GM12878 (cell line): ENCODE results near the gene DSTN. TPM values are rescaled to one million over a fixed set of nuclear protein-coding genes. Genes with fewer than 3 reads are reported as not detected.

Experiments used
- ATAC-seq: fragments of 200-7000 bp; cut with Tn5 transposase; 3 replicates; pipeline ENCODE4 v1.9.1; 2020; ENCODE audit warnings: mild to moderate bottlenecking, moderate library complexity
- BruUV-seq: library from RNA; stranded (reverse); fragments of 400-500 nt; replicated peaks from 2 replicates; lab custom pipeline; 2021; lab: Mats Ljungman, UMichigan
- CTCF ChIA-PET: fragments of 300-600 bp; sonication (Branson Sonifier 250); formaldehyde crosslinking; extraction: SDS; loops from one replicate; lab custom pipeline; 2021; ENCODE audit warnings: inconsistent platforms; lab: Yijun Ruan, JAX
- POLR2A ChIA-PET: fragments of 350-600 bp; formaldehyde crosslinking; extraction: SDS; loops from one replicate; lab custom pipeline; 2021; ENCODE audit warnings: inconsistent platforms; lab: Charles Lee
- RAD21 ChIA-PET: fragments of 300-600 bp; sonication (Branson Sonifier 250); formaldehyde crosslinking; loops from one replicate; lab custom pipeline; 2023; ENCODE audit warnings: antibody characterized with exemption; ENCODE audit not compliant: unreplicated experiment; lab: Charles Lee
- SMC1A ChIA-PET: fragments of 300-600 bp; sonication (Branson Sonifier 250); formaldehyde crosslinking; loops from one replicate; lab custom pipeline; 2023; ENCODE audit not compliant: unreplicated experiment, uncharacterized antibody; lab: Charles Lee
- DNase-seq: peaks from one replicate; pipeline ENCODE4 v3.0.0-alpha.2; 2011; ENCODE audit warnings: low read depth, low spot score
- FAIRE-seq: peaks from 3 replicates; lab custom pipeline; 2011; peaks lifted over from hg19 to GRCh38; lab: Jason Lieb, UNC
- H2AFZ ChIP-seq: 2 replicates; pipeline ENCODE4 v1.6.0; 2011; ENCODE audit warnings: low read depth, low read length, control low read depth; ENCODE audit not compliant: control insufficient read depth
- H3K27ac ChIP-seq: 2 replicates; pipeline ENCODE4 v1.5.1; 2011; ENCODE audit warnings: control low read depth; ENCODE audit not compliant: control insufficient read depth, insufficient read depth
- H3K27me3 ChIP-seq, 2 experiments: replicated peaks in 1 of 2; 2 replicates each; pipeline versions ENCODE4 v1.6.0 to v1.6.1; 2011; ENCODE audit warnings: low read length in 1 of 2; ENCODE audit not compliant: control insufficient read depth in 2 of 2, insufficient read depth in 2 of 2
- H3K36me3 ChIP-seq, 2 experiments: 2 replicates each; pipeline ENCODE4 v1.5.1; 2011; ENCODE audit warnings: low read length in 1 of 2; ENCODE audit not compliant: control insufficient read depth in 2 of 2, insufficient read depth in 2 of 2
- H3K4me1 ChIP-seq: 2 replicates; pipeline ENCODE4 v1.6.1; 2011; ENCODE audit warnings: mild to moderate bottlenecking, low read length, moderate library complexity, mixed read lengths; ENCODE audit not compliant: control insufficient read depth, insufficient read depth
- H3K4me2 ChIP-seq: 2 replicates; pipeline ENCODE4 v1.6.0; 2011; ENCODE audit warnings: control low read depth; ENCODE audit not compliant: control insufficient read depth, insufficient read depth
- H3K4me3 ChIP-seq: fragments of 200-600 bp; sonication (generic); 2 replicates; pipeline ENCODE4 v1.5.1; 2016
- H3K79me2 ChIP-seq: 2 replicates; pipeline ENCODE4 v1.6.0; 2011; ENCODE audit warnings: low read length; ENCODE audit not compliant: control insufficient read depth, insufficient read depth
- H3K9ac ChIP-seq: 2 replicates; pipeline ENCODE4 v1.8.0; 2011; ENCODE audit warnings: low read length, control low read depth, mixed read lengths; ENCODE audit not compliant: control insufficient read depth, insufficient read depth
- H3K9me3 ChIP-seq: replicated peaks from 3 replicates; pipeline ENCODE4 v1.5.1; 2011; ENCODE audit warnings: mild to moderate bottlenecking, low read length; ENCODE audit not compliant: control insufficient read depth, insufficient read depth
- H4K20me1 ChIP-seq: 2 replicates; pipeline ENCODE4 v1.6.0; 2011; ENCODE audit not compliant: control insufficient read depth, insufficient read depth
- ASH2L ChIP-seq: fragments of 300-600, 200-600 bp; sonication (generic); IDR thresholded peaks from 2 replicates; pipeline ENCODE4 v1.6.1; 2017; ENCODE audit warnings: low read depth, mild to moderate bottlenecking, borderline replicate concordance
- ATF3 ChIP-seq: IDR thresholded peaks from 2 replicates; pipeline ENCODE4 v1.6.1; 2011; ENCODE audit warnings: low read depth, mild to moderate bottlenecking, low read length, moderate library complexity, borderline replicate concordance; ENCODE audit errors: extremely low read depth
- HDAC2 ChIP-seq: fragments of 200-600 bp; sonication (generic); IDR thresholded peaks from 2 replicates; pipeline ENCODE4 v1.6.1; 2017
- ZNF687 ChIP-seq: fragments of 450-650 bp; IDR thresholded peaks from 2 replicates; pipeline ENCODE4 v1.6.1; 2017; ENCODE audit warnings: mild to moderate bottlenecking, moderate library complexity
- WGBS: methylation state at CpG from one replicate; pipeline ENCODE4 v1.1.6; 2016; ENCODE audit warnings: low lambda C conversion rate; ENCODE audit not compliant: insufficient replicate concordance, insufficient coverage; ENCODE audit errors: missing lambda C conversion rate; 5-methylcytosine and 5-hydroxymethylcytosine counted together
- in situ Hi-C: fragments of 300-500 bp; cut with MboI; formaldehyde crosslinking; loops from 9 replicates; pipeline ENCODE4 v1.14.3; 2018; ENCODE audit warnings: mixed read lengths
- intact Hi-C: fragments of 100-400 bp; cut with micrococcal nuclease; formaldehyde crosslinking; loops from one replicate; pipeline ENCODE4 v1.14.2; 2022; ENCODE audit not compliant: unreplicated experiment
- polyA plus RNA-seq, 11 experiments: library from polyadenylated mRNA; depleted of rRNA in 4 of 11; unstranded in 6 of 11; stranded (reverse) in 5 of 11; fragments of >200 nt; fragmentation: Nextera tagmentation in 4 of 11; fragmentation: Illumina TruSeq in 1 of 11; extraction: Ambion mirVana in 4 of 11; extraction: Trizol in 1 of 11; gene quantifications; 1 replicate in 1 of 11; 2 replicates in 10 of 11; pipeline versions ENCODE4 v1.2.1 to v1.2.3, GENCODE V29; 2011 to 2016; ENCODE audit warnings: inconsistent platforms in 2 of 11, missing spikeins in 2 of 11, low read depth in 1 of 11
- total RNA-seq, 4 experiments: library from RNA; depleted of rRNA in 3 of 4; stranded (reverse); fragments of >200 nt in 3 of 4; fragmentation: Illumina TruSeq in 1 of 4; extraction: Trizol in 1 of 4; gene quantifications; 2 replicates each; pipeline versions ENCODE4 v1.2.1 to v1.2.3, GENCODE V29; 2013 to 2021

The DSTN gene
- total and polyA plus RNA-seq, 10 of the 15 experiments (the other 5 are each of a cell fraction or from before 2014, with no cell fraction given) = 26.7 to 137 (median 40.8) TPM

- in situ Hi-C loops (no loop called here), intact Hi-C loops (loop anchor here (10.0 kb wide), 1 partner anchor 242 kb away; no protein-coding TSS in a partner anchor)
- CTCF ChIA-PET = interaction anchor here (0.9 to 2.7 kb wide), 2 partner anchors 245 to 252 kb away, joined by 3 to 8 read pairs; no protein-coding TSS in a partner anchor
- no peaks in the 10 kb centered on the region; the same call in 1 of the 2 replicates for H3K79me2 ChIP-seq
- no peak overlapping the region for H2AFZ ChIP-seq
- no peak for DNase-seq
- BruUV-seq = no TSS peak
- ATAC-seq = no peak
- H3K9ac ChIP-seq = no peak overlapping the region
- no peak overlapping the region for H3K4me3 ChIP-seq
- RAD21 ChIA-PET = no interaction called here
- no peak overlapping the region for H3K4me2 ChIP-seq
- no peaks in the 10 kb centered on the region for H3K9me3 ChIP-seq
- H3K36me3 ChIP-seq = peaks cover 2 to 7% of the 10 kb centered on the region in 2 experiments; a peak in 3 of 4 replicates
- no peak for FAIRE-seq
- H3K4me1 ChIP-seq = peaks cover 4% of the 10 kb centered on the region
- no peak overlapping the region for H3K27ac ChIP-seq
- SMC1A ChIA-PET = no interaction called here
- TF ChIP-seq HDAC2 (no peak), ZNF687 (no peak), ASH2L (no peak), ATF3 (no peak)
- H4K20me1 ChIP-seq = no peaks in the 10 kb centered on the region
- POLR2A ChIA-PET = no interaction called here
- 94% methylated on average over 10 of the region's 10 CpGs for WGBS
- H3K27me3 ChIP-seq = no peaks in the 10 kb centered on the region
Measured at GRCh38 chr20:17652411-17652810, 82.5 kb downstream of the DSTN start.
